ENCODE results near the gene NUBP2.

DNA sequence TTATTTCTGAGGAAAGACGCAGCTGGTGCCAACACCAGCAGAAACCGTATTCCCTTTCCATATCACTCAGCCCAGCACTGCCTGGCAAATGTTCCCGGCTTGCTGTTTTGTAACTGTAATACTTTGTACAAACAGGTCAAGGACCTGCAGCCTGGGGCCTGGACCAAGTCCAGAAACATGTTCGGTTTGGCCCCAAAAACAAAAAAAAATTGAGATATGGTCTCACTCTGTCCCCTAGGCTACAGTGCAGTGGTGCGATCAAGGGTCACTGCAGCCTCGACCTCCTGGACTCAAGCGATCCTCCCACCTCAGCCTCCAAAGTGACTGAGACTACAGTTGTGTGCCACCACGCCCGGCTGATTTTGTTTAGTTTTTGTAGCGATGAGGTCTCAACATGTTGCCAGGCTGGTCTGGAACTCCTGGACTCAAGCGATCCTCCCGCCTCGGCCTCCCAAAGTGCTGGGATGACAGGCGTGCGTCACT lies 42.7 kb downstream of the NUBP2 start:
- TF ChIP-seq CTCF (IDR thresholded peaks at IDR 0.05) (no peak), POLR2AphosphoS5 (IDR thresholded peaks at IDR 0.05) (no peak)
